ENCODE results near the gene DAGLA.

DNA sequence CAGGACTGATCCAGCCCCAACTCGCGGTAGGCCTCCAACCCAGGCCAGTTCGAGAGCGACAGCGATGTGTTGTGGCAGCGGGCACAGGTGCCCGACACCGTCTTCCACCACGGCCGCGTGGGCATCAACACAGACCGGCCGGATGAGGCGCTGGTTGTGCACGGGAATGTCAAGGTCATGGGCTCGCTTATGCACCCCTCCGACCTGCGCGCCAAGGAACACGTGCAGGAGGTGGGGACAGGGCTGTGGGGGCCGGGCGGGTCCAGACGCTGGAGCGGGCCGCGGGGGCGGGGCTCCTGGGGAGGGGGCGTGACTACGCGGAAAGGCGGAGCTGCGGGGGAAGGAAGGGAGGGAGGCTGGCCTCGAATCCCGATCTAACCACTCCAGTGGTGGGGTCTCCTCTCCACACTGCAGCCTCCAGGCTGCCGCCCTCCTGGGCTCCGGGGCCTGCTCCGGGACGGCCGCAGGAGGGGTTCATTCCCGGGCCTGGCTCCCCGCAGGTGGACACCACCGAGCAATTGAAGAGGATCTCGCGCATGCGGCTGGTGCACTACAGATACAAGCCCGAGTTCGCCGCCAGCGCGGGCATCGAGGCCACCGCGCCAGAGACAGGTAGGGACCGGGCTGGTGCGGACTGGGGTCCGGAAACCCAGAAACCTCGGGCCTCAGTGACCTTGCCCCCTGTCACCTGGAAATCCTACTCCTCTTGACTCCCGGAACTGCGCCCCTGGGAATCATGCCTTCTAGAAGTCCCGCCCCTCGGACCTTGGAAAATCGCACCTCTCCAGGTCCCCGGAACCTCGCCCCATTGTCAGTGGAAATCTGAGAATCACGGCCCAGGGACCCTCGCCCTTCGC is 97.3 kb downstream of the DAGLA start:
- TF ChIP-seq ELF4 (IDR thresholded peaks at IDR 0.05) (no peak), BHLHE40 (IDR thresholded peaks at IDR 0.05; ENCODE audit: borderline replicate concordance) (no peak), SUZ12 (IDR thresholded peaks at IDR 0.05) (no peak), SP1 (IDR thresholded peaks at IDR 0.05) (no peak), ZNF384 (IDR thresholded peaks at IDR 0.05) (no peak), FOXK2 (IDR thresholded peaks at IDR 0.05) (no peak)
